ENCODE measurements around the gene VPS52.
"Not testable (repeated sequence)": the region's sequence is repeated elsewhere in the genome, so short reads cannot be mapped to it uniquely, and the experiment has no call there.

VPS52 gene

GRCh38 chr6:33276581-33276863 is 4.8 kb upstream of the VPS52 start:
- H3K9ac ChIP-seq, result peak overlapping the region; percentile 98
- peak overlapping the region; percentile 89 for H3K27ac ChIP-seq
- peak overlapping the region; percentile 99 for H3K4me2 ChIP-seq
- no peak for TF ChIP-seq Cebpa-rat (IDR thresholded peaks at IDR 0.05)
- peaks cover 76% of the 10 kb centered on the region for H3K4me1 ChIP-seq
- no peaks in the 10 kb centered on the region for H3K27me3 ChIP-seq
- peaks cover 78% of the 10 kb centered on the region for H3K36me3 ChIP-seq
- H4K20me1 ChIP-seq, result peaks cover 84% of the 10 kb centered on the region
- H3K4me3 ChIP-seq, result peak overlapping the region; percentile 81
- no peaks in the 10 kb centered on the region for H3K9me3 ChIP-seq

GRCh38 chr6:33275795-33276580 is 4.3 kb upstream of the VPS52 start:
- Histone ChIP-seq H3K4me1 (peaks cover 76% of the 10 kb centered on the region), H3K36me3 (peaks cover 73% of the 10 kb centered on the region), H3K9ac (peak overlapping the region; percentile 98), H4K20me1 (peaks cover 79% of the 10 kb centered on the region), H3K4me2 (peak overlapping the region; percentile 99), H3K4me3 (peak overlapping the region; percentile 81), H3K27ac (peak overlapping the region; percentile 89)
- H3K27me3 ChIP-seq, H3K9me3 ChIP-seq: not testable (repeated sequence)

DNA sequence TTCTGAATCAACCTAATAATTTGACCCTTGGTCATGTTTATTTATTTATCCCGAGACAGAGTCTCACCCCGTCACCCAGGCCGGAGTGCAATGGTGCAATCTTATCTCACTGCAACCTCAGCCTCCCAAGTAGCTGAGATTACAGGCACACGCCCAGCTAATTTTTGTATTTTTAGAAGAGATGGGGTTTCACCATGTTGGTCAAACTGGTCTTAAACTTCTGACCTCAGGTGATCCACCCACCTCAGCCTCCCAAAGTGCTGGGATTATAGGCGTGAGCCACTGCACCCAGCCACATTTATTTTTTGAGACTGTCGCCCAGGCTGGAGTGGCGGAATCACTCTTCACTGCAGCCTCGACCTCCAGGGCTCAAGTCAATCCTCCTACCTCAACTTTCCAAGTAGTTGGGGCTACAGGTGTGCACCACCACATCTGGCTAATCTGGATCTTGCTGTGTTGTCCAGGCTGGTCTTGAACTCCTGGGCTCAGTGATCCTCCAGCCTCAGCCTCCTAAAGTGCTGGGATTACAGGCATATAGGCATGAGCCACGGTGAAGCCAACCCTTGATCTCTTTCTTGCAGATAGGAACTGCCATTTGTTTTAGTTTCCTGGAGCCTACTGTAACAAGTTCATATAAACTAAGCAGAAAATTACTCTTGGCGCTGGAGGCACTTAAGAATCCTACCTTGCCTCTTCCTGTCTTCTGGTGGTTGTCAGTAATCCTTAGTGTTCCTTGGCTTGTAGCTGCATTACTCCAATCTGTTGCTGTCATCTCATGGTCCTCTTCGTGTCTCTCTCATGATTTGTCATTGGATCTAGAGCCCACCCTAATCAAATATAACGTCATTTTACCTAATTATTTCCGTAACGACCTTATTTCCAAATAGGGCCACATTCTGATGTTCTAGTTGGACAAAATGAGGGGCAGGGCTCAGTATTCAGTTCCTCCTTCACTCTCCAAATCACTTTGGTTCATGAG is 2.5 kb upstream of the VPS52 start:
- Histone ChIP-seq H3K4me2 (peak overlapping the region; percentile 99), H3K27ac (peak overlapping the region; percentile 96), H3K4me3 (peak overlapping the region; percentile 81), H3K9me3 (no peaks in the 10 kb centered on the region), H3K4me1 (peaks cover 72% of the 10 kb centered on the region), H4K20me1 (peaks cover 61% of the 10 kb centered on the region), H3K27me3 (no peaks in the 10 kb centered on the region), H3K9ac (peak overlapping the region; percentile 98), H3K36me3 (peaks cover 64% of the 10 kb centered on the region)
- no peak for TF ChIP-seq Cebpa-rat (IDR thresholded peaks at IDR 0.05)

GRCh38 chr6:33273129-33273923 is 1.6 kb upstream of the VPS52 start:
- Histone ChIP-seq H3K27me3 (no peaks in the 10 kb centered on the region), H3K36me3 (peaks cover 64% of the 10 kb centered on the region), H4K20me1 (peaks cover 52% of the 10 kb centered on the region), H3K4me3 (peak overlapping the region; percentile 81), H3K27ac (peak overlapping the region; percentile 96), H3K4me2 (peak overlapping the region; percentile 99), H3K9me3 (no peaks in the 10 kb centered on the region), H3K4me1 (peaks cover 63% of the 10 kb centered on the region), H3K9ac (peak overlapping the region; percentile 98)
- no peak for TF ChIP-seq Cebpa-rat (IDR thresholded peaks at IDR 0.05)

- peaks cover 55% of the 10 kb centered on the region for H3K4me1 ChIP-seq
- H3K27ac ChIP-seq, result peak overlapping the region; percentile 96
- H3K36me3 ChIP-seq, result peaks cover 70% of the 10 kb centered on the region
- H3K9ac ChIP-seq, result peak overlapping the region; percentile 98
- H3K4me2 ChIP-seq, result peak overlapping the region; percentile 99
- H4K20me1 ChIP-seq, result peaks cover 48% of the 10 kb centered on the region
- H3K27me3 ChIP-seq, result no peaks in the 10 kb centered on the region
- no peak for TF ChIP-seq Cebpa-rat (IDR thresholded peaks at IDR 0.05)
- H3K9me3 ChIP-seq, result no peaks in the 10 kb centered on the region
- peak overlapping the region; percentile 81 for H3K4me3 ChIP-seq
These were observed 826 bp upstream of the VPS52 start for GRCh38 chr6:33272275-33273128.

GRCh38 chr6:33271117-33271467 is 584 bp downstream of the VPS52 start:
- Histone ChIP-seq H3K9me3 (no peaks in the 10 kb centered on the region), H3K27me3 (no peaks in the 10 kb centered on the region), H3K27ac (peak overlapping the region; percentile 96), H3K9ac (peak overlapping the region; percentile 98), H3K36me3 (peaks cover 76% of the 10 kb centered on the region), H4K20me1 (peaks cover 40% of the 10 kb centered on the region), H3K4me3 (peak overlapping the region; percentile 81), H3K4me2 (peak overlapping the region; percentile 69), H3K4me1 (peaks cover 49% of the 10 kb centered on the region)
- TF ChIP-seq Cebpa-rat (IDR thresholded peaks at IDR 0.05), result no peak

- Histone ChIP-seq H4K20me1 (0 out of 2 replicates have a peak, but pooled peaks cover 4% of the 10 kb centered on the region), H3K27ac (no peak overlapping the region), H3K4me3 (no peak overlapping the region), H3K4me1 (no peaks in the 10 kb centered on the region), H3K4me2 (no peak overlapping the region), H3K9me3 (no peaks in the 10 kb centered on the region), H3K9ac (no peak overlapping the region), H3K27me3 (no peaks in the 10 kb centered on the region), H3K36me3 (peaks cover 99% of the 10 kb centered on the region)
- TF ChIP-seq Cebpa-rat (IDR thresholded peaks at IDR 0.05), result no peak
These were observed 7.7 kb downstream of the VPS52 start for GRCh38 chr6:33264015-33264414.

DNA sequence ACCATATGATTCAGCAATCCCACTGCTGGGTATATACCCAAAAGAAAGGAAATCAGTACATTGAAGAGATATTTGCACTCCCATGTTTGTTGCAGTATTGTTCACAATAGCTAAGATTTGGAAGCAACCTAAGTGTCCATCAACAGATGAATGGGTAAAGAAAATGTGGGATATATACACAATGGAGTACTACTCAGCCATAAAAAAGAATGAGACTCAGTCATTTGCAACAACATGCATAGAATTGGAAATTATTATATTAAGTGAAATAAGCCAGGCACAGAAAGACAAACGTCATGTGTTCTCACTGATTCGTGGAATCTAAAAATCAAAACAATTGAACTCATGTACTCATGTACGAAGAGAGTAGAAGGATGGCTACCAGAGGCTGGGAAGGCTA is 9.2 kb downstream of the VPS52 start:
- H3K36me3 ChIP-seq, result peaks cover 97% of the 10 kb centered on the region
- not testable (repeated sequence) for H3K4me1 ChIP-seq, H3K9me3 ChIP-seq, H3K27me3 ChIP-seq, H3K4me2 ChIP-seq, H3K27ac ChIP-seq, H4K20me1 ChIP-seq, H3K9ac ChIP-seq, H3K4me3 ChIP-seq

DNA sequence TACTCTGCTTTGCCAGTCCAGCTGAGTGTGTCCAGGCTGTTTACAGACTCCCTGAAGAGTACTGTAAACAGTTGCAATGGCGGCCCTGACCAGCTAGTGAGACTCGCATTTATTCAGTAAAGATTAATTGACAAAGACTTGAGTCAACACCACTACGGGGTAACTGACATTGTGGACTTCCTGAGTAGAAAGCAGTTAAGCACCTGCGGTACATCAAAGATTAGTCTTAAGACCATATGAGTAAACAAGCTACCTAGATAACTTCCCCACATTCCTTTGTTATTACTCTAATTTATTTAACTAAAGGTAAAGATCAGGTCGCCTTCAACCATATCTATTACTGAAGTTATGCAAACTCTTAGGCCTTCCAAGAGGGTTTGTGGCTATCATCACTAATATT is 12.6 kb downstream of the VPS52 start:
- H3K9ac ChIP-seq, result no peak overlapping the region
- no peaks in the 10 kb centered on the region for H3K4me1 ChIP-seq
- H3K9me3 ChIP-seq, result no peaks in the 10 kb centered on the region
- H3K4me2 ChIP-seq, result no peak overlapping the region
- no peak for TF ChIP-seq Cebpa-rat (IDR thresholded peaks at IDR 0.05)
- H3K36me3 ChIP-seq, result peaks cover 90% of the 10 kb centered on the region
- no peak overlapping the region for H3K4me3 ChIP-seq
- no peak overlapping the region for H3K27ac ChIP-seq
- no peaks in the 10 kb centered on the region for H3K27me3 ChIP-seq
- 0 out of 2 replicates have a peak, but pooled peaks cover 4% of the 10 kb centered on the region for H4K20me1 ChIP-seq
